T-cell (primary cell): Measurements from ENCODE around the gene OR2T11. TPM values are rescaled to one million over a fixed set of nuclear protein-coding genes. Genes with fewer than 3 reads are reported as not detected.
"Not testable (repeated sequence)": the region's sequence is repeated elsewhere in the genome, so short reads cannot be mapped to it uniquely, and the experiment has no call there.

Experiments used
- ATAC-seq, 4 experiments: fragments of 200-7000 bp in 3 of 4; fragments of 150-1000 bp in 1 of 4; cut with Tn5 transposase; replicated peaks in 1 of 4; 1 replicate in 3 of 4; 2 replicates in 1 of 4; pipeline ENCODE4 v1.10.0; 2021; ENCODE audit warnings: moderate library complexity in 3 of 4, mild to moderate bottlenecking in 2 of 4, moderate number of reproducible peaks in 1 of 4
- CTCF ChIA-PET, 2 donors: fragments of 300-600 bp; sonication (Branson Sonifier 250); formaldehyde crosslinking; loops; one replicate each; lab custom pipeline; 2022; ENCODE audit warnings: antibody characterized with exemption in 2 of 2; lab: Charles Lee
- POLR2A ChIA-PET, 2 donors: fragments of 300-600 bp; sonication (Branson Sonifier 250); formaldehyde crosslinking; loops; one replicate each; lab custom pipeline; 2022; ENCODE audit warnings: antibody characterized with exemption in 2 of 2; lab: Charles Lee
- DNase-seq, 35 experiments: peaks; one replicate each; pipeline versions ENCODE4 v3.0.0 to v3.0.0-alpha.2; 2013 to 2023
- H3K27ac ChIP-seq: one replicate; pipeline ENCODE4 v1.5.1; 2013; ENCODE audit warnings: low read length
- H3K27me3 ChIP-seq, 2 experiments: replicated peaks in 1 of 2; 1 replicate in 1 of 2; 2 replicates in 1 of 2; pipeline versions ENCODE4 v1.6.1 to v1.7.0; 2013; ENCODE audit warnings: low read length in 1 of 2, mixed read lengths in 1 of 2; ENCODE audit not compliant: control insufficient read depth in 2 of 2, insufficient read depth in 2 of 2; ENCODE audit errors: extremely low read depth in 1 of 2
- H3K36me3 ChIP-seq, 2 donors: 1 replicate in 1 of 2; 2 replicates in 1 of 2; pipeline versions ENCODE4 v1.6.1 to v1.7.0; 2013; ENCODE audit warnings: low read length in 1 of 2; ENCODE audit not compliant: control insufficient read depth in 2 of 2, insufficient read depth in 1 of 2; ENCODE audit errors: extremely low read depth in 1 of 2
- H3K4me1 ChIP-seq, 2 experiments: 1 replicate in 1 of 2; 2 replicates in 1 of 2; pipeline versions ENCODE4 v1.6.1 to v1.7.0; 2013; ENCODE audit warnings: low read length in 2 of 2, mixed read lengths in 1 of 2; ENCODE audit not compliant: insufficient read depth in 2 of 2, control insufficient read depth in 1 of 2; ENCODE audit errors: extremely low read depth in 1 of 2
- H3K4me3 ChIP-seq, 2 donors: 1 replicate in 1 of 2; 2 replicates in 1 of 2; pipeline versions ENCODE4 v1.5.1 to v1.7.0; 2013; ENCODE audit warnings: mild to moderate bottlenecking in 2 of 2, low read length in 1 of 2, moderate library complexity in 1 of 2; ENCODE audit not compliant: control insufficient read depth in 1 of 2; ENCODE audit errors: extremely low read depth in 1 of 2
- H3K9me3 ChIP-seq: 2 replicates; pipeline ENCODE4 v1.7.0; 2013
- H3K27ac Mint-ChIP-seq, 2 donors: one replicate each; pipeline ENCODE4 v1.8.0; 2020 to 2021; ENCODE audit warnings: mild to moderate bottlenecking in 2 of 2, mixed read lengths in 2 of 2
- H3K27me3 Mint-ChIP-seq, 2 donors: one replicate each; pipeline ENCODE4 v1.8.0; 2021 to 2022; ENCODE audit warnings: mixed read lengths in 2 of 2
- H3K36me3 Mint-ChIP-seq: one replicate; pipeline ENCODE4 v1.8.0; 2021; ENCODE audit warnings: mixed read lengths
- H3K4me1 Mint-ChIP-seq, 3 donors: one replicate each; pipeline ENCODE4 v1.8.0; 2020 to 2022; ENCODE audit warnings: mixed read lengths in 3 of 3, mild to moderate bottlenecking in 1 of 3
- H3K4me3 Mint-ChIP-seq, 3 donors: one replicate each; pipeline ENCODE4 v1.8.0; 2020 to 2022; ENCODE audit warnings: mild to moderate bottlenecking in 3 of 3, mixed read lengths in 3 of 3, moderate library complexity in 3 of 3
- H3K9me3 Mint-ChIP-seq, 3 donors: one replicate each; pipeline ENCODE4 v1.8.0; 2020 to 2022; ENCODE audit warnings: mixed read lengths in 3 of 3
- WGBS: methylation state at CpG from one replicate; pipeline ENCODE4 v1.1.5; 2013; ENCODE audit warnings: missing lambda C conversion rate; ENCODE audit not compliant: insufficient coverage; 5-methylcytosine and 5-hydroxymethylcytosine counted together
- total RNA-seq, 35 experiments: library from RNA in 6 of 35; stranded (reverse) in 6 of 35; fragments of 120-200 nt in 1 of 35; gene quantifications; one replicate each; pipeline versions ENCODE4 v1.2.1 to v1.2.4 and lab custom pipeline; 2013 to 2026

Gene OR2T11
- total RNA-seq, 5 donors from 2014 or later (not counting 1 experiment from before 2014, with no cell fraction given): not detected

GRCh38 chr1:248636612-248637011, 1.7 kb upstream of the OR2T11 start:
- POLR2A ChIA-PET, CTCF ChIA-PET: not testable (repeated sequence)

DNA sequence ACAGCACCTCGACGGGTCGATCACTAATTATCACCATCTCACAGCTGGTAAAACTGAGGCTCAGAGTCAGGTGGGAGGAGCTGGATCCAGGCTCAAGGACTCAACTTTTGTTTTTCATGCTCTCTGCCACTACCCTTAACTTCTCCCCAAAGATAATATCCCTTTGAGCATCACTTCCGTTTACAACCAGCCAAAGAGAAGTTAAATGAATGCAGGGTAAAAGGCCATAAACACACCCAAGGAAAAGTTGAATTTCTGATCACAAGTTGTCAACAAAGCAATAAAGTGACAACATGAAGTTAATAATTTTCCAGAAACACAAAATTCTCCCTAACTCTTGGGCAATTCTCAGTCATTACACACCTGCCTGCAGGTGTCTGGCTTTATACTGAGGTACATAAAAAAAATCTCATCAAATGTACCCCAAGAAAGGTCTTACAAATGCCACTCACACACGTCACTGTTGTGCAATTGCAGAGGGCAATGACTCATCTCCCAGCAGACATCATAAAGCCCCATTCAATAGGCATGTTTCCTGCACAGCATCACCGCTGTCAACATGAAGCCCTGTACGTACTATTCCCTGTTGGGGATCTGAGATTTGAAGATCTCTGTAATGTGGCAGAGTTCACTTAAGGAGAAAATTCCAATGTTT, 3.4 kb downstream of the OR2T11 start:
- ATAC-seq: no peak
- H3K27ac ChIP-seq: no peak overlapping the region
- POLR2A ChIA-PET: no interaction called here
- H3K36me3 Mint-ChIP-seq: no peaks in the 10 kb centered on the region
- peaks cover 0 to 5% of the 10 kb centered on the region in 2 experiments for H3K27me3 ChIP-seq
- H3K9me3 ChIP-seq: no peaks in the 10 kb centered on the region
- peaks cover 0 to 3% of the 10 kb centered on the region in 2 donors for H3K27me3 Mint-ChIP-seq
- CTCF ChIA-PET: no interaction called here
- WGBS: 65% methylated on average over 4 of the region's 7 CpGs
- DNase-seq: no peak
- H3K27ac Mint-ChIP-seq: no peak overlapping the region
- no peaks in the 10 kb centered on the region for H3K9me3 Mint-ChIP-seq
- no peaks in the 10 kb centered on the region for H3K4me1 Mint-ChIP-seq
- no peaks in the 10 kb centered on the region for H3K36me3 ChIP-seq
- no peak overlapping the region for H3K4me3 ChIP-seq
- H3K4me3 Mint-ChIP-seq: no peak overlapping the region
- H3K4me1 ChIP-seq: no peaks in the 10 kb centered on the region

More at GRCh38 chr1:248636612-248637011, 1.7 kb upstream of the OR2T11 start:
- not testable (repeated sequence) for H3K36me3 Mint-ChIP-seq, DNase-seq, H3K4me3 ChIP-seq, H3K27me3 Mint-ChIP-seq, H3K27me3 ChIP-seq, H3K36me3 ChIP-seq, H3K4me3 Mint-ChIP-seq, H3K9me3 ChIP-seq, ATAC-seq, H3K27ac Mint-ChIP-seq, H3K4me1 Mint-ChIP-seq, H3K27ac ChIP-seq, H3K4me1 ChIP-seq, H3K9me3 Mint-ChIP-seq
- WGBS: no CpG with 5 or more reads among the region's 5 CpGs

DNA sequence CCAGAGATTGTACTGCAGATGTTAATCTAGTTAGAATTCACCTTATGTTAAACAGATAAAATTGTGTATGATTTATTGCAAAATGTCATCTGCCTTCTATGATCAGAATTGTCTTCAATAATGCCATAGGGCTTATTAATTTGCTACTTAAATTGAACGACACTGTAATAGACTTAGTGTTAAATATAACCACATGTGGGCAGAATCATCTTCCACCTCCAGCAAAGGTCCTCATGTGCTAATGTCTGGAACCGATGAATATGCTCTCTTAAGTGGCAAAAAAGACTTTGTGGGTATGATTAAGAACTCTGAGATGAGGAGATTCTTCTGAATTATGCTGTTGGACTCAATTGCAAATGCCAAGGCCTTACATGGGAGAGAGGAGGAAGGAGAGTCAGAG, 4.3 kb downstream of the OR2T11 start:
- Histone ChIP-seq H3K27me3 (peaks cover 0 to 5% of the 10 kb centered on the region in 2 experiments), H3K36me3 (no peaks in the 10 kb centered on the region), H3K4me1 (no peaks in the 10 kb centered on the region), H3K4me3 (no peak overlapping the region), H3K27ac (no peak overlapping the region), H3K9me3 (no peaks in the 10 kb centered on the region)
- H3K27ac Mint-ChIP-seq: no peak overlapping the region
- no peaks in the 10 kb centered on the region for H3K36me3 Mint-ChIP-seq
- no peaks in the 10 kb centered on the region for H3K9me3 Mint-ChIP-seq
- ChIA-PET CTCF (no interaction called here), POLR2A (no interaction called here)
- no peak for DNase-seq
- ATAC-seq: no peak
- no peak overlapping the region for H3K4me3 Mint-ChIP-seq
- H3K4me1 Mint-ChIP-seq: no peaks in the 10 kb centered on the region
- H3K27me3 Mint-ChIP-seq: peaks cover 0 to 3% of the 10 kb centered on the region in 2 donors
- WGBS: no CpG with 5 or more reads among the region's 2 CpGs

- ATAC-seq (no peak), DNase-seq (no peak)
- WGBS: no CpG with 5 or more reads among the region's 9 CpGs
- H3K4me3 ChIP-seq: no peak overlapping the region
- Mint-ChIP-seq H3K4me1 (no peaks in the 10 kb centered on the region), H3K4me3 (no peak overlapping the region), H3K9me3 (no peaks in the 10 kb centered on the region), H3K36me3 (no peaks in the 10 kb centered on the region), H3K27ac (no peak overlapping the region), H3K27me3 (peaks cover 0 to 3% of the 10 kb centered on the region in 2 donors)
- H3K4me1 ChIP-seq: no peaks in the 10 kb centered on the region
- H3K27ac ChIP-seq: no peak overlapping the region
- no peaks in the 10 kb centered on the region for H3K9me3 ChIP-seq
- POLR2A ChIA-PET: no interaction called here
- CTCF ChIA-PET: no interaction called here
- peaks cover 0 to 5% of the 10 kb centered on the region in 2 experiments for H3K27me3 ChIP-seq
- H3K36me3 ChIP-seq: no peaks in the 10 kb centered on the region
Observed at GRCh38 chr1:248627971-248628844, 6.7 kb downstream of the OR2T11 start.

GRCh38 chr1:248625971-248626370, 8.9 kb downstream of the OR2T11 start:
- ATAC-seq: no peak
- H3K27ac Mint-ChIP-seq: no peak overlapping the region
- peaks cover 0 to 3% of the 10 kb centered on the region in 2 donors for H3K27me3 Mint-ChIP-seq
- WGBS: 70% methylated on average over 4 of the region's 5 CpGs
- Histone ChIP-seq H3K27ac (no peak overlapping the region), H3K27me3 (peaks cover 0 to 5% of the 10 kb centered on the region in 2 experiments), H3K4me1 (no peaks in the 10 kb centered on the region), H3K36me3 (no peaks in the 10 kb centered on the region), H3K9me3 (no peaks in the 10 kb centered on the region), H3K4me3 (no peak overlapping the region)
- H3K4me1 Mint-ChIP-seq: no peaks in the 10 kb centered on the region
- H3K9me3 Mint-ChIP-seq: no peaks in the 10 kb centered on the region
- H3K36me3 Mint-ChIP-seq: no peaks in the 10 kb centered on the region
- ChIA-PET CTCF (no interaction called here), POLR2A (no interaction called here)
- H3K4me3 Mint-ChIP-seq: no peak overlapping the region
- no peak for DNase-seq

GRCh38 chr1:248625166-248625565, 9.7 kb downstream of the OR2T11 start:
- ChIA-PET CTCF (interaction anchor here in 1 of 2 donors (1.4 kb wide), 1 partner anchor 181 kb away, joined by 5 read pairs; no protein-coding TSS in a partner anchor), POLR2A (no interaction called here)
- Histone ChIP-seq H3K4me3 (no peak overlapping the region), H3K27me3 (peaks cover 0 to 5% of the 10 kb centered on the region in 2 experiments), H3K36me3 (no peaks in the 10 kb centered on the region), H3K9me3 (no peaks in the 10 kb centered on the region), H3K27ac (no peak overlapping the region), H3K4me1 (no peaks in the 10 kb centered on the region)
- Mint-ChIP-seq H3K4me3 (no peak overlapping the region), H3K27me3 (no peaks in the 10 kb centered on the region), H3K4me1 (no peaks in the 10 kb centered on the region), H3K9me3 (no peaks in the 10 kb centered on the region), H3K27ac (no peak overlapping the region), H3K36me3 (no peaks in the 10 kb centered on the region)
- ATAC-seq (no peak), DNase-seq (no peak)
- WGBS: 100% methylated on average over 1 of the region's 4 CpGs
